HG03196 (cell line): ENCODE data around the gene USP7.
"Not testable (repeated sequence)": the region's sequence is repeated elsewhere in the genome, so short reads cannot be mapped to it uniquely, and the experiment has no call there.

ENCODE experiments used
- ATAC-seq: cut with Tn5 transposase; IDR thresholded peaks from one replicate; pipeline ENCODE4 v1.9.1; 2021; ENCODE audit not compliant: unreplicated experiment

The USP7 gene

GRCh38 chr16:8963821-8964441 lies at the start of gene USP7:
USP7 (minus strand) TSS chr16:8963906; CDS start chr16:8963285, 621 bp downstream.
- peak; percentile 84 for ATAC-seq

- no peak for ATAC-seq
Measured at GRCh38 chr16:9013508-9013864, 49.8 kb upstream of the USP7 start.

GRCh38 chr16:9012848-9013507 lies 49.3 kb upstream of the USP7 start:
- no peak for ATAC-seq

GRCh38 chr16:9012330-9012729 lies 48.6 kb upstream of the USP7 start:
- ATAC-seq, result no peak

- peak; percentile 87 for ATAC-seq
Measured at GRCh38 chr16:9008601-9009260, 45.0 kb upstream of the USP7 start.

- ATAC-seq, result no peak
Measured at GRCh38 chr16:9007177-9007794, 43.6 kb upstream of the USP7 start.

GRCh38 chr16:9004183-9004582 lies 40.5 kb upstream of the USP7 start:
- ATAC-seq, result no peak

GRCh38 chr16:9003763-9004162 lies 40.1 kb upstream of the USP7 start:
- no peak for ATAC-seq

- ATAC-seq, result no peak
Measured at GRCh38 chr16:9003322-9003721, 39.6 kb upstream of the USP7 start.

GRCh38 chr16:9002042-9002441 lies 38.3 kb upstream of the USP7 start:
- no peak for ATAC-seq

GRCh38 chr16:9000664-9001063 lies 37.0 kb upstream of the USP7 start:
- ATAC-seq, result no peak

GRCh38 chr16:8999800-9000199 lies 36.1 kb upstream of the USP7 start:
- ATAC-seq, result no peak

- no peak for ATAC-seq
Measured at GRCh38 chr16:8998108-8998507, 34.4 kb upstream of the USP7 start.

- no peak for ATAC-seq
Measured at GRCh38 chr16:8996891-8997290, 33.2 kb upstream of the USP7 start.

GRCh38 chr16:8990445-8990844 lies 26.7 kb upstream of the USP7 start:
- no peak for ATAC-seq

GRCh38 chr16:8989099-8989878 lies 25.6 kb upstream of the USP7 start:
- ATAC-seq, result no peak

- ATAC-seq, result no peak
Measured at GRCh38 chr16:8986818-8987191, 23.1 kb upstream of the USP7 start.

GRCh38 chr16:8986111-8986510 lies 22.4 kb upstream of the USP7 start:
- ATAC-seq, result no peak

- ATAC-seq, result no peak
Measured at GRCh38 chr16:8982816-8983215, 19.1 kb upstream of the USP7 start.

GRCh38 chr16:8981901-8982300 lies 18.2 kb upstream of the USP7 start:
- ATAC-seq, result not testable (repeated sequence)

- not testable (repeated sequence) for ATAC-seq
Measured at GRCh38 chr16:8976189-8976588, 12.5 kb upstream of the USP7 start.
